Ascending aorta (tissue), 2 donors: ENCODE data around the gene OSBPL6. TPM values are rescaled to one million over a fixed set of nuclear protein-coding genes. Genes with fewer than 3 reads are reported as not detected.

Experiments used
- DNase-seq, 2 donors: peaks; one replicate each; pipeline ENCODE4 v3.0.0-alpha.2; 2019; ENCODE audit warnings: low spot score in 2 of 2
- H3K27ac ChIP-seq, 2 donors: fragments of 200-600 bp; sonication (generic); one replicate each; pipeline ENCODE4 v1.5.1; 2016 to 2017; ENCODE audit warnings: mild to moderate bottlenecking in 1 of 2
- H3K27me3 ChIP-seq: fragments of 200-600 bp; sonication (generic); one replicate; pipeline ENCODE4 v1.5.1; 2017
- H3K36me3 ChIP-seq, 2 donors: fragments of 200-600 bp; sonication (generic); one replicate each; pipeline ENCODE4 v1.5.1; 2016
- H3K4me1 ChIP-seq, 2 donors: fragments of 200-600 bp; sonication (generic); one replicate each; pipeline ENCODE4 v1.5.1; 2016 to 2017; ENCODE audit warnings: mild to moderate bottlenecking in 1 of 2
- H3K4me3 ChIP-seq, 2 donors: fragments of 200-600 bp; sonication (generic); one replicate each; pipeline ENCODE4 v1.5.1; 2016 to 2017; ENCODE audit warnings: mild to moderate bottlenecking in 1 of 2
- H3K9me3 ChIP-seq, 2 donors: fragments of 200-600 bp; sonication (generic); one replicate each; pipeline ENCODE4 v1.5.1; 2016
- CTCF ChIP-seq, 3 experiments: fragments of 200-600 bp in 2 of 3; fragments of 450-650 bp in 1 of 3; sonication (generic) in 2 of 3; IDR thresholded peaks; one replicate each; pipeline ENCODE4 v1.5.1; 2016 to 2019; ENCODE audit warnings: antibody characterized with exemption in 3 of 3, mild to moderate bottlenecking in 1 of 3, moderate library complexity in 1 of 3
- intact Hi-C: fragments of 100-400 bp; cut with DNase I; formaldehyde crosslinking; loops from one replicate; pipeline ENCODE4 v1.15.1; 2023
- total RNA-seq: library from RNA; depleted of rRNA; stranded (reverse); fragments of >200 nt; gene quantifications from one replicate; pipeline ENCODE4 v1.1.0, GENCODE V29; 2016

Gene OSBPL6
- total RNA-seq, 1 donor from 2014 or later: 1.4 TPM

GRCh38 chr2:178325268-178325667 is 131.0 kb downstream of the OSBPL6 start:
- DNase-seq: no peak
- no peaks in the 10 kb centered on the region for H3K9me3 ChIP-seq
- H3K27ac ChIP-seq: no peak overlapping the region
- no peak overlapping the region for H3K4me3 ChIP-seq
- H3K36me3 ChIP-seq: no peaks in the 10 kb centered on the region
- no peaks in the 10 kb centered on the region for H3K4me1 ChIP-seq
- TF ChIP-seq CTCF (IDR thresholded peaks at IDR 0.05): no peak
- H3K27me3 ChIP-seq: no peaks in the 10 kb centered on the region
- intact Hi-C loops: no loop called here

- Histone ChIP-seq H3K27ac (no peak overlapping the region), H3K4me1 (no peaks in the 10 kb centered on the region), H3K4me3 (no peak overlapping the region), H3K36me3 (no peaks in the 10 kb centered on the region), H3K27me3 (no peaks in the 10 kb centered on the region), H3K9me3 (no peaks in the 10 kb centered on the region)
- intact Hi-C loops: no loop called here
- no peak for TF ChIP-seq CTCF (IDR thresholded peaks at IDR 0.05)
- DNase-seq: no peak
These were observed 133.2 kb downstream of the OSBPL6 start for GRCh38 chr2:178327516-178327915.

GRCh38 chr2:178328037-178328436 is 133.7 kb downstream of the OSBPL6 start:
- intact Hi-C loops: no loop called here
- Histone ChIP-seq H3K27ac (no peak overlapping the region), H3K9me3 (no peaks in the 10 kb centered on the region), H3K4me3 (no peak overlapping the region), H3K27me3 (no peaks in the 10 kb centered on the region), H3K36me3 (no peaks in the 10 kb centered on the region), H3K4me1 (no peaks in the 10 kb centered on the region)
- TF ChIP-seq CTCF (IDR thresholded peaks at IDR 0.05): no peak
- DNase-seq: no peak

DNA sequence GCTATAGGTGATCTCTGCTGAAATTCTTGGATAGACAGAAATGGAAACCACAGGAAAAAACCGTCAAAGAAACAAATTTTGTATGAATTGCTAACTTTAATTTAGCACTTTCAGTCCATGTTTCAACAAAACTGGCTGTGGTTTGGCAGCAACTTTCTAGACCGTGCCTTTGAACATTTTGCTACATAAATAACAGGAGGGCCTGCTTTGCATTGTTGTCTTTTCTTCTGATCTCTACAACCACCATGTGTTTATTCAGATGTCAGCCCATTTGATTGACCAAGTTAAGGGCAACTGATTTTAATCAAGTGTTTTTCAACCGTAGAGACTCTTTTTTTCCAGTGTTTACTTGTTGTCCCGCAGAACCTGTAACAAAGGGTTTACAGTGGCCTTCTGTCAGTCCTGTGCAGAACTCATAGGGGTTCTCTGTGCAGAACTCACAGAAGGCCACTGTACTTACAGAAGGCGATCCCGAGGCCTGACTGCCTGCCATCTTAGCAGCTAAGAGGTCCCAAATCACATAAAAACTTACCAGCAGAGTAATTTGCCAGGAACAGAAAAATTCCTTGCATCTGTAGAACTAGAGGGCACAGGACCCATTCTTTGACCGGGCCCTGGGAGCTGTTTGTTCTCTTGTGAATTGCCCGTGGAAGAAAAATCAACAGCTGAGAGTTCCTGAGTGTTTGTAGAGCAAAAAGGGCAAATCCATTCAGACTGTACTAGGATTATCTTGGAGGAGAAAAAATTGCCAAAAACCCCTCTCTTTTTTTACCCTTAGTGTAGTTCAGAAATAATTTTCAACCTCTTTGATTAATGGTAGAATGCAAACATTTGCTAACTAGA is 136.1 kb downstream of the OSBPL6 start:
- H3K27ac ChIP-seq: no peak overlapping the region
- no peak overlapping the region for H3K4me3 ChIP-seq
- no peaks in the 10 kb centered on the region for H3K36me3 ChIP-seq
- H3K27me3 ChIP-seq: no peaks in the 10 kb centered on the region
- TF ChIP-seq CTCF (IDR thresholded peaks at IDR 0.05): no peak
- no peaks in the 10 kb centered on the region for H3K9me3 ChIP-seq
- intact Hi-C loops: no loop called here
- DNase-seq: no peak
- H3K4me1 ChIP-seq: no peaks in the 10 kb centered on the region

- DNase-seq: no peak
- no peaks in the 10 kb centered on the region for H3K9me3 ChIP-seq
- no peak overlapping the region for H3K4me3 ChIP-seq
- intact Hi-C loops: no loop called here
- no peaks in the 10 kb centered on the region for H3K27me3 ChIP-seq
- no peak for TF ChIP-seq CTCF (IDR thresholded peaks at IDR 0.05)
- peaks cover 0 to 5% of the 10 kb centered on the region in 2 donors for H3K36me3 ChIP-seq
- no peaks in the 10 kb centered on the region for H3K4me1 ChIP-seq
- H3K27ac ChIP-seq: no peak overlapping the region
These were observed 137.4 kb downstream of the OSBPL6 start for GRCh38 chr2:178331474-178332432.
